ENCODE data around the gene RPUSD1. TPM values are rescaled to one million over a fixed set of nuclear protein-coding genes. Genes with fewer than 3 reads are reported as not detected.
"Not testable (repeated sequence)": the region's sequence is repeated elsewhere in the genome, so short reads cannot be mapped to it uniquely, and the experiment has no call there.

The RPUSD1 gene
- polyA plus RNA-seq, 1 donor from 2014 or later = 39.5 TPM

GRCh38 chr16:747978-748746 is 40.0 kb downstream of the RPUSD1 start:
- no peaks in the 10 kb centered on the region for H3K9me3 Mint-ChIP-seq
- peaks cover 1% of the 10 kb centered on the region for H3K27me3 Mint-ChIP-seq
- H3K4me3 Mint-ChIP-seq = no peak overlapping the region
- H3K27ac Mint-ChIP-seq = no peak overlapping the region
- H3K4me1 Mint-ChIP-seq = peaks cover 0 to 1% (median 0%) of the 10 kb centered on the region in 3 donors
- H3K36me3 Mint-ChIP-seq = no peaks in the 10 kb centered on the region

GRCh38 chr16:746637-747036 is 41.5 kb downstream of the RPUSD1 start:
- Mint-ChIP-seq H3K27me3 (no peaks in the 10 kb centered on the region), H3K36me3 (no peaks in the 10 kb centered on the region), H3K27ac (no peak overlapping the region), H3K4me3 (peak overlapping the region in 1 of 4 donors; percentile 17), H3K9me3 (no peaks in the 10 kb centered on the region), H3K4me1 (peaks cover 0 to 1% (median 0%) of the 10 kb centered on the region in 3 donors)

GRCh38 chr16:745739-746138 is 42.4 kb downstream of the RPUSD1 start:
- Mint-ChIP-seq H3K36me3 (no peaks in the 10 kb centered on the region), H3K27ac (no peak overlapping the region), H3K27me3 (no peaks in the 10 kb centered on the region), H3K4me3 (no peak overlapping the region), H3K4me1 (peaks cover 0 to 1% (median 0%) of the 10 kb centered on the region in 3 donors), H3K9me3 (no peaks in the 10 kb centered on the region)

- peaks cover 0 to 6% (median 2%) of the 10 kb centered on the region in 3 donors for H3K4me1 Mint-ChIP-seq
- H3K27me3 Mint-ChIP-seq = no peaks in the 10 kb centered on the region
- H3K36me3 Mint-ChIP-seq = no peaks in the 10 kb centered on the region
- no peaks in the 10 kb centered on the region for H3K9me3 Mint-ChIP-seq
- no peak overlapping the region for H3K4me3 Mint-ChIP-seq
- H3K27ac Mint-ChIP-seq = no peak overlapping the region
Observed at GRCh38 chr16:743794-744500, 44.2 kb downstream of the RPUSD1 start.

DNA sequence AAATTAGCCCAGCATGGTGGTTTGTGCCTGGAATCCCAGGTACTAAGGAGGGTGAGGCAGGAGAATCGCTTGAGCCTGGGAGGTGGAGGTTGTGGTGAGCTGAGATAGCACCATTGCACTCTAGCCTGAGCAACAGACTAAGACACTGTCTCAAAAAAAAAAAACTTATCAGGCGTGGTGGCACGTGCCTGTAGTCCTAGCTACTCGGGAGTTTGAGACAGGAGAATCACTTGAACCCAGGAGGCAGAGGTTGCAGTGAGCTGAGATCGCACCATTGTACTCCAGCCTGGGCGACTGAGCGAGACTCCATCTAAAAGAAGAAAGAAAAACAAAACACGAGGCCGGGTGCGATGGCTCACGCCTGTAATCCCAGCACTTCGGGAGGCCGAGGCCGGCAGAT is 45.3 kb downstream of the RPUSD1 start:
- peak overlapping the region in 1 of 4 donors; percentile 98 for H3K4me3 Mint-ChIP-seq
- H3K27me3 Mint-ChIP-seq, H3K36me3 Mint-ChIP-seq, H3K9me3 Mint-ChIP-seq: not testable (repeated sequence)
- H3K4me1 Mint-ChIP-seq = peaks cover 3 to 10% (median 5%) of the 10 kb centered on the region in 3 donors
- H3K27ac Mint-ChIP-seq = peak overlapping the region in 1 of 3 donors; percentile 82

- Mint-ChIP-seq H3K4me1 (peaks cover 9 to 10% (median 9%) of the 10 kb centered on the region in 3 donors), H3K4me3 (peak overlapping the region; percentile 54 to 98 (median 84)), H3K27ac (peak overlapping the region in 2 of 3 donors; percentile 57 to 82), H3K36me3 (peaks cover 2% of the 10 kb centered on the region), H3K27me3 (no peaks in the 10 kb centered on the region), H3K9me3 (no peaks in the 10 kb centered on the region)
Observed at GRCh38 chr16:741986-742629, 46.1 kb downstream of the RPUSD1 start.

DNA sequence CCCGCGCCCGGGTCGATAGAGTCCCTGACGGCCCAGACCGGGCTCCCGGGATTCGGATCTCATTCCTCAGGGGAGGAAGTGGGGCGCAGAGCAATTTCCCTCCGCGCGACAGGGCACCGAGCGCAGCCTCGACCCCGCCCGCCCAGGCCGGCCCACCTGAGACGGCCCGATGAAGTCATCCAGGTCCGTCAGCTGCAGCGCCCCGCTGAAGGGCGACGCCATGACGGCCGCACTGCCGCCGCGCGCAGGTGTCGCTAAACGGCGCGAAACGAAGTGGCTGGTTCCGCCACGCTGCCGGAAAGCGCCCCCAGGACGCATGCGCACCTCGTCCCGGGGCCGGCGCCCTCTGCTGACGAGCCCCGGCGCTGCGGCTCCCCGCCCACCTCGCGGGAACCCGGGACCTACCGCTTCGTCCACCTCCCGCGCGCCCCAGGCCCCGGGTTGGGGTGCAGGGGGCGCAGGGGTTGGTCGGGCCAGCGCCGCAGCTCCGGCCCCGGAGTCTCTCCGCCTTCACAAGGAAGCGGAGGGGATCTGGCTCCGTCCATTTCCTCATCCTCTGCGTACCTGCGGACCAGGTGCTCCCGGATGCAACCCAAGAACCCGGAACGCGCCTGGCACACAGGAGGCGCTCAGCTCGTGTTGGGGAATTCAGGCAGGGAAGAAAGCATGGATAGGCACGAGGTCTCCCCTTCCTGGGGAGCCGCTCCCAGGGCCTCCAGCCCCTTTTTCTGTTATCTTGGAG is 47.2 kb downstream of the RPUSD1 start, which contains the start of gene CIAO3:
Gene CIAO3 (minus strand): TSS at position 234 of the 742 bp plus-strand sequence. CDS start 12 bp downstream, at position 222.
- H3K27me3 Mint-ChIP-seq = no peaks in the 10 kb centered on the region
- peak within 1 kb of the TSS; percentile 87 to 98 (median 89) for H3K4me3 Mint-ChIP-seq
- H3K27ac Mint-ChIP-seq = peak within 1 kb of the TSS; percentile 57 to 89 (median 82)
- H3K9me3 Mint-ChIP-seq = no peaks in the 10 kb centered on the region
- H3K4me1 Mint-ChIP-seq = peaks cover 9 to 16% (median 10%) of the 10 kb centered on the region in 3 donors
- H3K36me3 Mint-ChIP-seq = peaks cover 4% of the 10 kb centered on the region

- Mint-ChIP-seq H3K9me3 (no peaks in the 10 kb centered on the region), H3K4me3 (peak overlapping the region; percentile 87 to 98 (median 89)), H3K27ac (peak overlapping the region in 2 of 3 donors; percentile 82 to 89), H3K4me1 (peaks cover 9 to 17% (median 10%) of the 10 kb centered on the region in 3 donors), H3K27me3 (no peaks in the 10 kb centered on the region), H3K36me3 (peaks cover 4% of the 10 kb centered on the region)
Observed at GRCh38 chr16:740459-740763, 47.8 kb downstream of the RPUSD1 start.

GRCh38 chr16:739560-740458 is 48.4 kb downstream of the RPUSD1 start:
- Mint-ChIP-seq H3K4me1 (peaks cover 9 to 17% (median 10%) of the 10 kb centered on the region in 3 donors), H3K4me3 (peak overlapping the region; percentile 87 to 98 (median 91)), H3K27ac (peak overlapping the region in 2 of 3 donors; percentile 70 to 76), H3K36me3 (peaks cover 4% of the 10 kb centered on the region), H3K9me3 (no peaks in the 10 kb centered on the region), H3K27me3 (no peaks in the 10 kb centered on the region)

- peaks cover 4% of the 10 kb centered on the region for H3K36me3 Mint-ChIP-seq
- peak overlapping the region in 2 of 3 donors; percentile 96 to 99 for H3K27ac Mint-ChIP-seq
- peaks cover 9 to 17% (median 10%) of the 10 kb centered on the region in 3 donors for H3K4me1 Mint-ChIP-seq
- peak overlapping the region in 3 of 4 donors; percentile 87 to 98 (median 91) for H3K4me3 Mint-ChIP-seq
- no peaks in the 10 kb centered on the region for H3K27me3 Mint-ChIP-seq
- no peaks in the 10 kb centered on the region for H3K9me3 Mint-ChIP-seq
Observed at GRCh38 chr16:736936-737481, 51.2 kb downstream of the RPUSD1 start.

DNA sequence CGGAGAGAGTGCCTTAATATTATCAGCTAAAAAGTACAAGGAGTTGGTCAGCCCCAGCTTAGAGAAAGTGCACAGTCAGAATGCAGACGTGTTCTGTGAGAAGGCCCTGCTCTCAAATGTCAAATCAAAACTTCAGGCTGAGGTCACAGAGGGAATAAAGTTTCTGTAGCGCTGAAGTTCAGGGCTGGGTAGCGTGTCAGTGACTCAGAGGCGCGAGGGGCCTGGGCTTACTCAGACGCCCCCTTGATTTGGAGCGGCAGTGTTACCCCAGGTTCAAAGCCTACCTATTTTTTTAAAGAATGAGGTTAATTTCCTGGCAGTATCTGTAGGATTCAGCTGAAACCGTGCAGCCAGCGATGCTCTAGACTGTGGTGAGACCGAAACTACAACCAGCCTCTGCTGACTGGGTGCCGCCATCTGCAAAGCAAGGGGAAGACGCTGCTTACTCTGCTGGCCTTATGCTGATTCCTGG is 52.2 kb downstream of the RPUSD1 start:
- Mint-ChIP-seq H3K27ac (peak overlapping the region; percentile 55 to 99 (median 63)), H3K9me3 (no peaks in the 10 kb centered on the region), H3K4me3 (peak overlapping the region in 2 of 4 donors; percentile 37 to 68), H3K36me3 (peaks cover 4% of the 10 kb centered on the region), H3K27me3 (no peaks in the 10 kb centered on the region), H3K4me1 (peaks cover 9 to 17% (median 10%) of the 10 kb centered on the region in 3 donors)

DNA sequence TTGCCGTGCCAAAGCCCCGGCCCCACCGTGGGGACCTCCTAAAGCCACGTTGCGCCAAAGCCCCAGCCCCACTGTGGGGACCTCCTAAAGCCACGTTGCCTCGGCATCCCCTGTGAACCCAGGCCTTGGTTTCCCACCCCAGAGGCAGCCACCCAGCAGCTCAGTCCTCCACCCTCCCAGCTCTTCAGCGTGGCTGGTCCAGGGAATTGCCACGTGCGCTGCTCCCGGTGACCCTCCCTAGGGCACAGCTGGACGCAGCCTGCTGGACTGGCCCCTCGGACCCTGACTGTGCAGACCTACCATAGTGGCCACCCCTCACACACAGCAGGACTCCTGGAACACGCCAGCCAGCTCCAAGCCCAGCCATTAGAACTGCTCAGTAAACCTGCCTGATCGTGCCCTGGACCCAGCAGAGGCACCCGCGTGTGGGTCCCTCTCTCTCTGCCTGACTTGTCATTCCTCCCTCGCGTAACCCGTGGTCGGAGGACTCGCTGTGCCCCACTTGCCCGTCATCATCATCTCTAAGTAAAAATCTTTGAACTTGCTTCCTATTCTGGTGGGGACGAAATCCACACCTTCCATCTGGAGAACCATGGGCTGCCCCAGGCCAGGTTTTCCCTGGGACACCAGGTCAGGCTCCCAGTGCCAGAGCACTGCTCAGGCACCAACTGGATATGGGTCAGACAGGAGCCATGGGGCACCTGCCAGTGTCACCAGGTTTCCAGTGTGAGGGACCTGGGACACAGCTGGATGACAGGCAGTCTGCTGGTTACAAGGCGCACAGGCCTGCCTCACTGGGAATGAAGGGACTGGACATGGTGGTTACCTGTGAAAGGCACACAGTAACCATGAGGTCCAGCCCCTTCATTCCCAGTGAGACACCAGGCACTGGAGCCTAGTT is 53.0 kb downstream of the RPUSD1 start:
- Mint-ChIP-seq H3K4me3 (peak overlapping the region in 3 of 4 donors; percentile 41 to 68 (median 54)), H3K4me1 (peaks cover 9 to 17% (median 10%) of the 10 kb centered on the region in 3 donors), H3K27ac (peak overlapping the region in 2 of 3 donors; percentile 55 to 99), H3K9me3 (no peaks in the 10 kb centered on the region), H3K27me3 (no peaks in the 10 kb centered on the region), H3K36me3 (peaks cover 4% of the 10 kb centered on the region)

All from IgD-negative memory B cell (primary cell).